CD4-positive, alpha-beta T cell treated with Interleukin-1 beta for 1 hour (primary cell): ENCODE measurements around the gene PAPLN.

Source experiments
- DNase-seq, 2 donors: peaks; one replicate each; pipeline ENCODE4 v3.0.0-alpha.2; 2020 to 2022

PAPLN gene

GRCh38 chr14:73263606-73264005, 26.3 kb downstream of the PAPLN start:
- no peak for DNase-seq

DNA sequence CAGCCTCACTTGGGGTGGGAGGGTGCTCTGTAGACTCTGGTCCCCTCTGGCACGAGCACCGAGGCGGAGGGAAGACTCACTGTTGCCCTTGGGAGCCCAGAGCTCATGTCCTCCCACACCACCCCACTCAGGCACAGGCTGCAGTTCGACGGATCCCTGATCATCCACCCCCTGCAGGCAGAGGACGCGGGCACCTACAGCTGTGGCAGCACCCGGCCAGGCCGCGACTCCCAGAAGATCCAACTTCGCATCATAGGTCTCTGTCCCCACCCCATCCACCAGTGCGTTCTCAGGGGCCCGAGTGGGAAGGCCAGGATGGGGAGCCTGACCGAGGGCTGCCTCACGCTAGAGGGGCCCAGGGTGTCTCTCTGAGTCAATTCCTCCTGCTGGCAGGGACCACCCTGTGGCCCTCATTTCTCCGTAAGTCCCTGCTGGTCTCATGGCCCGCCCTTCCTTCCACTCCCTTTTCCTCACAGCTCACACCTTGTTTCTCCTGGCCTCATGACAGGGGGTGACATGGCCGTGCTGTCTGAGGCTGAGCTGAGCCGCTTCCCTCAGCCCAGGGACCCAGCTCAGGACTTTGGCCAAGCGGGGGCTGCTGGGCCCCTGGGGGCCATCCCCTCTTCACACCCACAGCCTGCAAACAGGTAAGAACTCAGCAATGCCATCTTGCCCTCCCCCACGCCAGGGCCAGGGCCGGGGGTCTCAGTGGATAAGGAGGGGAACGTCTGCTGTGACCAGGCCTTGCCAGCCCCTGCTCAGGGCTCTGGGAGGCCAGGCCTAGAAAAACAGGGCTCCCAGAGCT, 27.0 kb downstream of the PAPLN start:
- DNase-seq: no peak

DNA sequence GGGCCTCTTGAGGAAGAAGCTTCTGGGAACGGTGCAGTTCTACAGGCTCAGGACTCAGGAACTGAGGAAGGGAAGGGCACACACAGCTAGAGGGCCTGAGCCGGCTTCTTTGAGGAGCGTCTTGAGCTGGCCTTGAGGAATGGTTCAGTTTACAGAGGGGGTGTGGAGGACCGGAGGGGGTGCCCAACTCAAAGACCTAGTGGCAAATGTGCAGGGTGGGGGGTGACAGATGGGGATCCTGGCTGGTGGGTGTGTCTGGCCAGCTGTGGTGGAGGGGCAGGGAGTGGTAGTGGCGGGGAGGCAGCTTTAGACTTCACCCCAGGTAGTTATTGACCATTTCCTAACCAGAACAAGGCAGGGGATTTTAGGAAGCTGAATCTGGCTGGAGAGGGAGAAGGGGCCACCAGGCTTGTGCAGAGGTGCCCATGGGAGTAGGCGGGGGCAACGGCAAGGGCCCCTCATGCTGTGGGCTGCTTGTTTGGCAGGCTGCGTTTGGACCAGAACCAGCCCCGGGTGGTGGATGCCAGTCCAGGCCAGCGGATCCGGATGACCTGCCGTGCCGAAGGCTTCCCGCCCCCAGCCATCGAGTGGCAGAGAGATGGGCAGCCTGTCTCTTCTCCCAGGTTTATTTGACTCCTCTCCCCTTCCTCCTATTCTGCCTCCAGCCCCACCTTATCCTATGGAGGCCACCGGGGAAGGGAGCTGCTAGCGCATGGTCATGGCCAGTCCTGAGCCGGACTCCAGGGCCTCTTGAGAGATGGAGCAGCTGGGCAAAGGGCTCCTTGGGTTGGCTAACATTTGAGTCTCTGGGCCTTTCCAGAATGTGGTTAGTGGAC, 27.8 kb downstream of the PAPLN start:
- DNase-seq: no peak

DNA sequence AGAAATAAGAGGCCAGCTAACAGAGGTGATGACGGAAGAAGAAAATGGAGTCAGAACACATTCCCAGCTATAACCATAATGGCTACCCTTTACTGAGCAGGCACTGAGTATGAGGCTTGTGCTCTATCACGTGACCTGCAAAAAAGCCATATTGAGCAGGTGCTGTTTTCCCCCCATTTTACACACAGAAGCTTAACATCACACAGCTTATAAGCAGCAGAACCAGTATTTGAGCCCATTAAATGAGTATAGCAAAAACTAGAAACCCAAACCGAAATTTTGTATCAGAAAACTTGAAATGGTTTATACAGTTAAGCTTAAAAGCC, 28.4 kb downstream of the PAPLN start:
- no peak for DNase-seq

GRCh38 chr14:73266317-73266716, 29.0 kb downstream of the PAPLN start:
- no peak for DNase-seq

DNA sequence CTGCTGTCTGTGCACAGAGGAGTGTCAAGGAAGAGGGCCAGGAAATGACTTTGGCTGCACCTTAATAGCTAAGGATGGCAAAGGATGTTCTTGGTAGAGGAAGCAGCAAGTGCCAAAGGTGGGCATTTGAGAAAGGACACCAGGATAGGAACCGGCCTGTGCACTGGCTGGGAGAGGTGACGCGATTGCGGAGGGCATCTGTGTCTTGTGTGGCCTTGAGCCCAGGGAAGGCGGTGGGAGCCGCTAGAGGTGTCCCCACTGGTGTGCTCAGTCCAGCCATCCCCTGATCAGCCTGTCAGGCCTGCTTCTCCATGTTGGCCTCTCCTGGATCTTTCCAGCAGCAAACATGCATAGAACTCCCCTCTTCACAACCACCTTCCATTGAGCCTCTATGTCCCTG, 30.2 kb downstream of the PAPLN start:
- DNase-seq: no peak

DNA sequence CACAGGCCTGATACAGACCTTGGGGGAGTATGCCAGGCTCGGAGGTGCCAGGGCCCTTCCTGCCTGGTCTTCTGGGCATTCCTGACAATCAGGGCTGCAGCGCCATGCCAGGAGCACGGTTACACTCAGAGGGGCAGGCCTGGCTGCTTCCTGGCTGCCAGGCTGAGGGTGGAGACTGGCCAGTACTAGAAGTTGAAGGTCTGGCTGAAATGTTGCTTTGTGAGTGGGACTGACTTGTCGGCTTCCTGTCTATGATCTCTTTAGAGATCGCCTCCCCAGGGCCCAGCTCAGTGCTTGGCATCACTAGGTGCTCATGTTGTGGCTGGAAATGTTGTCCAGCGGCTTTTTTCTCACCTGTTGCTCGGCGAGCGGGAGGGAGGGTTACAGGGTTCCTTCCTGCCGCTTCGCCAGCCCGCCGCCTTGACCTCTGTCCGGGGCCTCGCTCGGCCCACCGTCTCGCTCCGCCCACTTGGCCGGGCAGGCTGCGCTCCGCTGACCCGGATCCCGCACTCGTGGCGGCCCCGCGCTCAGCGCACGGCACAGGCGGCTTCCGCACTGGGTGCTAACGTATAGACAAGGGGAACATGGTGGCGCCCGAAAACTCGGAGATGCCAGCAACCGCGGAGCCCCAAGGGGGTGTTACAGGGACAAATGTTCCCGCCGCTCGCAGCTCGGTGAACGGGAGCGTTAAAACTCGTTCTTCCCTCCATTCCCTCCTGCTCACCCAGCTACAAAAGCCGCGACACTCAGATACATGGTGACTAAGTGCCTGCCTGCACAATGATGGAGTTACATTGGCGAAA, 32.6 kb downstream of the PAPLN start:
- no peak for DNase-seq

DNA sequence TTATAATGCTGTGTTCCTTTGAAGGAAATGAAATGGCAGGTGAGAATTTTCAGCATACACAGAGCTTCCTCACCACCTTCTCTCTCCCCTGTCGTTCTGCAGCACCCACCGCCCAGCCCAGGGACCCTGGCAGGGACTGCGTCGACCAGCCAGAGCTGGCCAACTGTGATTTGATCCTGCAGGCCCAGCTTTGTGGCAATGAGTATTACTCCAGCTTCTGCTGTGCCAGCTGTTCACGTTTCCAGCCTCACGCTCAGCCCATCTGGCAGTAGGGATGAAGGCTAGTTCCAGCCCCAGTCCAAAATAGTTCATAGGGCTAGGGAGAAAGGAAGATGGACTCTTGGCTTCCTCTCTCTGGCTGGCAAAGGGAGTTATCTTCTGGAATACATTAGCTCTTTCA, 35.1 kb downstream of the PAPLN start:
- DNase-seq: no peak

GRCh38 chr14:73273799-73274198, 36.5 kb downstream of the PAPLN start:
- DNase-seq: no peak

DNA sequence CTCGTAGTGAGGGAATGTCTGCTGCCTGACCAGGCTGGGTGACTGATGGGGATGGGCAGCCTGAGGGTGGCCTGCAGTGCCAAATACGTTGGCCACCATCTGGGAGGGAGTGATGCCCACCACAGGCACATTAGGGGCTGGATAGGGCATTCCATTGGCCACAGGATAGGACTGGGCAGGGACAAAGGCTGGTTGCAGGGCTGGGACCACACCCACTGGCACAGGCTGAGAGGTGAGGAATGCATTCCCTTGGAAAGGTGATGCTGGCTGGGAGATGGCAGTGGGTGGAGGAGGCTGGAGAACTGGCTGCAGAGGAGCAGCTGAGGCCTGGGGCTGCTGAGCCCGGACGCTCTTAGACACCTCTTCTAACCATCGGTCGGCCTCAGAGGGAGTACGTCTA, 39.5 kb downstream of the PAPLN start:
- no peak for DNase-seq

DNA sequence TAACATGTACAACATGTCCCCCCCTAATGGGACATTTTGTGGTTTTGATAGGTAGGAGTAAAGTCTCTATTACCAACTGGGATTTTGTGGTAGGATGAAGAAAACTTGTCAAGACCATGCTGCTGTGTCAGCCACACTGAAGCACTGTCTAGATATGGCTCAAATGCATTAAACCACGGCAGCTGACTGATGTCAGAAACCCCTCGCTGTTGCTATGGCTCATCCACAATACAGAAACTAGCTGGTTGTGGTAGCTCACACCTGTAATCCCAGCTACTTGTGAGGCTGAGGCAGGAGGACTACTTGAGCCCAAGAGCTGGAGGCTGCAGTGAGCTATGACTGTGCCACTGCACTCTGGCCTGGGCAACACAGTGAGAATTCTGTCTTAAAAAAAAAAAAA, 40.1 kb downstream of the PAPLN start:
- DNase-seq: no peak

DNA sequence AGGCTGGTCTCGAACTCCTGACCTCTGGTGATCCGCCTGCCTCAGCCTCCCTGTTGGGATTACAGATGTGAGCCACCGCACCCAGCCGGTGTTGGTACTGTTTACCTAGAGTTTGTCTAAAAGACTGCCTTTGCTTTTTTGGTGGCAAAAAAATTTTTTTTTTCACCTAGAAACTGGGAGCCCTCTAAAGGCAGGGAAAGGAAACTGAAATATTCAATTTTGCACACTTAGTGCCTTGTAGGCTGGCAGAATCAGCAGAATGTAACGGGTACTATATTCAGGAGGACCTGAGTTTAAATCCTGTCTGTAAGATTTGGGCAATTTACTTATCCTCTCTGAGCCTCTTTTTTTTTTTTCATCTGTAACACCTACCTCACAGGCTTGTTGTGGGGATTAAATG, 43.6 kb downstream of the PAPLN start:
- DNase-seq: no peak

GRCh38 chr14:73283608-73284379, 46.5 kb downstream of the PAPLN start:
- DNase-seq: no peak

GRCh38 chr14:73285979-73286378, 48.7 kb downstream of the PAPLN start:
- no peak for DNase-seq

DNA sequence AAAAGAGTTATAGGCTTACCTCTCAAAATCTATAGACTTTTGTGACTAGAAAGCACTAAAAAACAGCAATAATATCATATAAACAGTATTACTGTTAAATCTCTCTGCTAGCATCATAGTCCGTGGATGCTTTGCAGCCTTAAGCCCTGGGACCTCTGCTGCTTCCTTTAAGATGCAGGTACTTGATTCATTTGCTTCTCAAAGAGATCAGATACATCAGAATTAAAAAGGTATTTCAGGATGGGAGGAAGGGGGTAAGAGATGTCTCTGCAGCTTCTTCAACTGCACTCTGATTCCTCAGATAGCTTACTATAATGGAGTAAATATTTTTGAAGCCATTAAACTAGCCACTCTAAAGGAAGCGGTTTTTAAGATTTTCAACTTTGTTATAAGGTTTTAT, 49.3 kb downstream of the PAPLN start:
- DNase-seq: no peak

GRCh38 chr14:73287071-73287470, 49.8 kb downstream of the PAPLN start:
- DNase-seq: no peak

DNA sequence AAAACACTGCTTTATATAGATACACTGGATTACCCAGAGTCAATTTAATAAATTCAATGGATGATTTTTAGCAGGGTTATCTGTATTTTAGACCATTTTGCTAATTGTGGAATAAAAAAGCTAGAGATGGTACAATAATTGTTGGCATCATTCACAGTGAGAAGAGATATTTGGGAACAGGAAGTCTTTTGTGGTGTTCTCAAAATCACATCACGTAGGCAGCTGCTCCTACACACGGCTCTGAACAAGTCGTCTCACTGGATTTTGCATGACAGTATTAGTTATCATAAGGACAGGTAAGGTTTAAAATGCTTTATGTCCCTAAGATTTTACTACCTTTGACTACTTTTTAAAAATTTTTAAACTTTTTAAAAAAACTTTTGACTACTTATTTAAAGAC, 52.0 kb downstream of the PAPLN start:
- DNase-seq: no peak

DNA sequence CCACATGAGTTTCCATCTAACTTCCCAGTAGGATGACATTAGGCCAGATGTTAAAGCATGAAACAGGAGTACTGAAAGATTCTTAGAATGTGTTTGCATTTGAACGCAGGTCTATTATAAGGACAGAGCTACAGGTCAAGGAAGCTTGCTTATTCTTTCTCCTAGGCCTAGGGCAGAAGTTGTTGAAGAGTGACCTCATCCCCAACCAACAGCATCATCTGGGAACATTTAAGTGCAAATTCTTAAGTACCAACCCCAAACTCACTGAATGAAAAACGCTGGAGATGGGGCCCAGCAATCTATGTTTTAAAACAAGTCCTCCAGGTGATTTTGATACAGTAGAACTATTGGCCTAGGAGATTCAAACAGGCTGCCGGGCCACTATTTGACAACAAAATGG, 52.4 kb downstream of the PAPLN start:
- no peak for DNase-seq

DNA sequence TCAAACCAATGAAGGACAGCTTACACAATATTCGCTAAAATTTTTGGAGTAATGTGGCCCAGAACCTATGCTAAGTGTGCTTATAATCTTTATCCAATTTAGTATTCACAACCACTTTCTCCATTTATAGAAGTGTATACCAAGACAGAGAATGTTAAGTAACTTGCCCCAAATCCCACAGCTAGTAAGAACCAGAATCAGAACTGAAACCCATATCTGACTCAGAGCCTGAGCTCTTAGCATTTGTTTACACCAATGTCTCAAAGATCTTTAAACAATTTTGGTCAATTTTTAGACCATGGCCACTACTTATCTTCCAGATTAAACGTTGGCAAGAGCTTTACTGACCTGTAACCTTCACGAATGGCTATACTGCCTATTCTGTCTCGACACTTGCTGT, 53.0 kb downstream of the PAPLN start:
- DNase-seq: no peak

GRCh38 chr14:73293782-73294781, 56.8 kb downstream of the PAPLN start:
- DNase-seq: no peak

- DNase-seq: peak in 1 of 2 donors; percentile 46
Measured at GRCh38 chr14:73295198-73295796, 58.0 kb downstream of the PAPLN start.
